Measurements from ENCODE around the gene METTL21A. TPM values are rescaled to one million over a fixed set of nuclear protein-coding genes. Genes with fewer than 3 reads are reported as not detected.
"Not testable (repeated sequence)": the region's sequence is repeated elsewhere in the genome, so short reads cannot be mapped to it uniquely, and the experiment has no call there.

Gene METTL21A
- 52.2 and 53.1 TPM in 2 replicates for total RNA-seq (2014; rRNA removed; shearing (Covaris generic))

DNA sequence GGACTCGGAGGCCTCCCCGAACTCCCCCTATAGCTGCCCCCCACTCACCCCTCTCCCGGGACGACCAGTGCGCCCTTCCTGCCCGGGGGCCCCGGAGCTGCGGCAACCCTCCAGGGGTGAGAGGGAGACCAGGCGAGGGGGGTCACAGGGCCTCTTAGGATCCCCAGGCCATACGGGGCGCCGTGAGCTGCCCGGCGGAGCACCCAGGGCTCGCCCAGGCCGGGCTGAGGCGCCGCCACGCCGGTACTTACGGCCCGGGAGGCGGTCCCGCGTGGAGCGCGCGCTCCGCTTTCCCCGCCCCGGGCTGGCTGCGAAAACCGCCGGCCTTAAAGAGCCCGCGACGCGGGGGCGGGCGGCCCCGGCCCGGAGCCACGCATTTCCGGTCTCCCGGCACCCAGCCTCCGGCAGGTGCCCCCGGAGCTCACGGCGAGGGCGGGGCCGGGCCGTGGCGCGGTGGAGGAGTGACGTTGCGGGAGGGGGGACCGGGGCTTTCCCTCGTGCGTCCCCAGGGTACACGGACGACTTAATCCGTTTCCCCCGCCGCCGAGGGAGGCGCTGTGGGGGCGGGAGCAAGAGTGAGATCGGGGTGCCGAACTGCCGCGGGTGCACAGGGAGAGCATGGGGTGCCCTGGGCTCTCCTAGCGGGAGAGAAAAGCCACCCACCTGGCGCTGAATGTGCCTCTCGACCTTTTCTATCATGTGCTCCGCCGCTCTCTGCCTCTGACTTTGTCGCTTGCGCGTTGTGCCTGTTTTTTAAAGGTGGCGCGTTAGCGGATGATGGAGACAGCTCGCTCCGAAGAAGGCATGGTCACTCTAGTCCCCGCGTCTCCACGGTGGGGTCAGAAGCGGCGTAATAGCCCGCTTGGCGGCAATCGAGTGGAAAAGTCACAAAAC, at the start of gene METTL21A:
METTL21A (minus strand) TSS at position 381 of the 894 bp plus-strand sequence. CDS start 1,019 bp downstream, outside the sequence.
- H3K4me3 ChIP-seq (ENCODE audit: insufficient read depth, low read depth, low read length) = peak within 1 kb of the TSS; percentile 88

DNA sequence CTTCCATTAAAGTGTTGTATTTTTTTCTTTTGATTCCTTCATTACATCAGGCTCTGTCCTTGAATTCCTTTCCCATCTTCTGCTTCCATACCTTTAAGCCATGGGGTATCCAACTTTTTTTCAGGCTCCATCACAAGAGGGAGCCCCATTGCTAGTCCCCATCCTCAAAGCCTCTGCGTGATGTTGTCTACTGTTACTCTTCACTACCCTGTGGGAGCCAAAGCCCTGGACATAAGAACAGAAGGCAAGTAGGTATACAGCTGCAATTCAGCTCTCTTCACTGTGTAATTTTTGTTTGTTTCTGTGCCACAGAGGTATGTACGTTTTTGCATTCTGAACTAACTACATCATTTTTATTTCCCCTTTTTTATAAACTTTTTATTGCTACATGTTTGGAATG, 49.6 kb upstream of the METTL21A start:
- Histone ChIP-seq H3K36me3 (replicated peaks; ENCODE audit: control insufficient read depth, insufficient read depth, low read length) (no peaks in the 10 kb centered on the region), H3K27me3 (ENCODE audit: control insufficient read depth, insufficient read depth, low read length) (no peaks in the 10 kb centered on the region), H3K4me3 (ENCODE audit: insufficient read depth, low read depth, low read length) (no peak overlapping the region)
- peak; percentile 55 for DNase-seq

More for the DNA sequence above, at the start of gene METTL21A:
- peaks cover 22% of the 10 kb centered on the region for H3K36me3 ChIP-seq (replicated peaks; ENCODE audit: control insufficient read depth, insufficient read depth, low read length)
- DNase-seq = peak; percentile 95
- no peaks in the 10 kb centered on the region for H3K27me3 ChIP-seq (ENCODE audit: control insufficient read depth, insufficient read depth, low read length)

DNA sequence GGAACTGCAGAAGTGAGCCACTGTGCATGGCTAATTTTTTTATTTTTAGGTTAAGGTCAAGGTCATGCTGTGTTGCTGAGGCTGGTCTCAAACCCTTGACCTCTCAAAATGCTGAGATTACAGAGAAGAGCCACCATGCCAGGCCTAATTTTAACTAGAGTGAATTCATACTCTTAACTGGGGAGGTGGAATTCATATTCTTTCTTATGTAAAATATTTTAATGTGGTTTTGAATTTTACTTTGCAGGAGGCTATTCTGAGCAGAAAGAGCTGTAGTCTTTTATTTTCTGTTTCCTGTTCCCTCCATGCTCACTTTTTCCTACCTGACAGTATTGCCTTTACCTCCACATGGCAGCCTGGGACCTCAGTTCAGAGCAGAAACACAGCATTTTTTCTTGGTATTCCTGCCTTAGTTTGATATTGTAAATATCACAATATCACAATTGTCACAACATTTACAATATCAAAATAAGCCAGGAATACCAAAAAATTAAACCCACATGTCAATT, 49.1 kb upstream of the METTL21A start:
- peak; percentile 39 for DNase-seq
- no peaks in the 10 kb centered on the region for H3K27me3 ChIP-seq (ENCODE audit: control insufficient read depth, insufficient read depth, low read length)
- no peaks in the 10 kb centered on the region for H3K36me3 ChIP-seq (replicated peaks; ENCODE audit: control insufficient read depth, insufficient read depth, low read length)
- H3K4me3 ChIP-seq (ENCODE audit: insufficient read depth, low read depth, low read length) = no peak overlapping the region

DNA sequence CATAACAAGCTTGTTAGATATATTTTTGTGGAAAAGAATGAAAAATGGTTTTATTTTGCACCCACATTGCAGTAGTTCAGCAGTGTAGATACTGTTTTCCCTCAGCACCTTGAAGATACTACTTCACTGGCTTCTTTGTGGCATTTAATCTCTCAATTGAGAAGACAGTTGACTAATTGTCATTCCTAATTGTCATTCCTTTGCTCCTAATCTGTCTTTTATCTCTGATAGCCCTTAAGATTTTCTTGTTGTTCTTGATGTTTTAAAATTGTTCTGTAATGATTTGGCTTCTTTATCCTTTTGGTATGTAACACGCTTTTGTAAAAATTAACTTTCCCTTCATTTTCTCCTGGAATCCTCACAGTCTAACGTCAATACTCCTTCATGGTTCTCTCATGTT, 48.2 kb upstream of the METTL21A start:
- Histone ChIP-seq H3K36me3 (replicated peaks; ENCODE audit: control insufficient read depth, insufficient read depth, low read length) (no peaks in the 10 kb centered on the region), H3K4me3 (ENCODE audit: insufficient read depth, low read depth, low read length) (no peak overlapping the region), H3K27me3 (ENCODE audit: control insufficient read depth, insufficient read depth, low read length) (no peaks in the 10 kb centered on the region)
- DNase-seq = no peak

GRCh38 chr2:207670887-207671286, 45.7 kb upstream of the METTL21A start:
- peak; percentile 69 for DNase-seq
- H3K36me3 ChIP-seq (replicated peaks; ENCODE audit: control insufficient read depth, insufficient read depth, low read length) = no peaks in the 10 kb centered on the region

GRCh38 chr2:207663870-207664545, 38.8 kb upstream of the METTL21A start:
- Histone ChIP-seq H3K27me3 (ENCODE audit: control insufficient read depth, insufficient read depth, low read length) (no peaks in the 10 kb centered on the region), H3K4me3 (ENCODE audit: insufficient read depth, low read depth, low read length) (no peak overlapping the region), H3K36me3 (replicated peaks; ENCODE audit: control insufficient read depth, insufficient read depth, low read length) (no peaks in the 10 kb centered on the region)
- no peak for DNase-seq

More at GRCh38 chr2:207670887-207671286, 45.7 kb upstream of the METTL21A start:
- H3K4me3 ChIP-seq (ENCODE audit: insufficient read depth, low read depth, low read length) = no peak overlapping the region
- H3K27me3 ChIP-seq (ENCODE audit: control insufficient read depth, insufficient read depth, low read length) = no peaks in the 10 kb centered on the region

- no peaks in the 10 kb centered on the region for H3K36me3 ChIP-seq (replicated peaks; ENCODE audit: control insufficient read depth, insufficient read depth, low read length)
- H3K27me3 ChIP-seq (ENCODE audit: control insufficient read depth, insufficient read depth, low read length) = no peaks in the 10 kb centered on the region
- no peak for DNase-seq
- H3K4me3 ChIP-seq (ENCODE audit: insufficient read depth, low read depth, low read length) = no peak overlapping the region
These were observed 37.0 kb upstream of the METTL21A start for GRCh38 chr2:207662203-207662602.

DNA sequence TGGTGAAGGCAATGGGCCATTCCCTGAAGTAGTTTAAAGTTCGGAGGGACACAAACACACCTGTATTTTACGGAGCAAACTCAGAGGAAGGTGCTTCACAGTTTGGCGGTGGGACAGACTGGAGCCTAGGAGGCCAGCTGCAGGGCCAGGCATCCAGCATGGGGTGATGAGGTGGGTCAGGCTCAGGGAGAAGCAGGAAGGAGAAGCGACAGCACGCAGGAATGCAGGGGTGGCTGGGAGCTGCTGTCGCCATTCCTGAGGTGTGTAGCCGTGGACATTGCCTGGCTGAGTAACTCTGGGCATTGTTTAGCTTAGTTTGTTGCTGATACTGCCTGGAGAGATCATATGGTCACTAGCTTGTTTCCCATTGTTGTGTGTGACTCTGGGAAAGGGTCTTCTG, 35.8 kb upstream of the METTL21A start:
- Histone ChIP-seq H3K36me3 (replicated peaks; ENCODE audit: control insufficient read depth, insufficient read depth, low read length) (no peaks in the 10 kb centered on the region), H3K27me3 (ENCODE audit: control insufficient read depth, insufficient read depth, low read length) (no peaks in the 10 kb centered on the region), H3K4me3 (ENCODE audit: insufficient read depth, low read depth, low read length) (no peak overlapping the region)
- no peak for DNase-seq

- Histone ChIP-seq H3K27me3 (ENCODE audit: control insufficient read depth, insufficient read depth, low read length) (no peaks in the 10 kb centered on the region), H3K4me3 (ENCODE audit: insufficient read depth, low read depth, low read length) (no peak overlapping the region), H3K36me3 (replicated peaks; ENCODE audit: control insufficient read depth, insufficient read depth, low read length) (no peaks in the 10 kb centered on the region)
- DNase-seq = no peak
These were observed 33.0 kb upstream of the METTL21A start for GRCh38 chr2:207658156-207658555.

DNA sequence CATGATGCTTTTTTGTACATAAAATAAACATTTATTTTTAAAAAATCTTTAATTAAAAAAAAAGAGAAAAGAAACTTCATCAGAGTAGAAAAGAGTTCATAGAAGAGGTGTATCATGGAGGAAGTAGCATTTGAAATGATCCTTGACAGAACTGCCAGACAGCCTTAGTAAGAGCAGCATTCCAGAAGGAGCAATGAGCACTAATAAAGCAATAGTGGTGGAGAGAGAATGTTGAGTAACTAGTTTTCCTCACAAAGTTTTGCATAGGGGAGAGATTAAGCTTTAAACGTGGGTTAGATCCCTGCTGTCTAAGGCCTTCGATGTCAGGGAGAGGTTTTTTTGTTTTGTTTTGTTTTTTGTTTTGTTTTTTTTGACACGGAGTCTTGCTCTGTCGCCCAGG, 29.8 kb upstream of the METTL21A start:
- Histone ChIP-seq H3K36me3 (replicated peaks; ENCODE audit: control insufficient read depth, insufficient read depth, low read length) (no peaks in the 10 kb centered on the region), H3K27me3 (ENCODE audit: control insufficient read depth, insufficient read depth, low read length) (no peaks in the 10 kb centered on the region), H3K4me3 (ENCODE audit: insufficient read depth, low read depth, low read length) (no peak overlapping the region)
- DNase-seq = no peak

- not testable (repeated sequence) for H3K36me3 ChIP-seq (replicated peaks; ENCODE audit: control insufficient read depth, insufficient read depth, low read length); DNase-seq; H3K27me3 ChIP-seq (ENCODE audit: control insufficient read depth, insufficient read depth, low read length); H3K4me3 ChIP-seq (ENCODE audit: insufficient read depth, low read depth, low read length)
These were observed 21.4 kb upstream of the METTL21A start for GRCh38 chr2:207646582-207646981.

GRCh38 chr2:207643892-207644291, 18.7 kb upstream of the METTL21A start:
- Histone ChIP-seq H3K27me3 (ENCODE audit: control insufficient read depth, insufficient read depth, low read length) (no peaks in the 10 kb centered on the region), H3K36me3 (replicated peaks; ENCODE audit: control insufficient read depth, insufficient read depth, low read length) (no peaks in the 10 kb centered on the region), H3K4me3 (ENCODE audit: insufficient read depth, low read depth, low read length) (no peak overlapping the region)
- DNase-seq = no peak

DNA sequence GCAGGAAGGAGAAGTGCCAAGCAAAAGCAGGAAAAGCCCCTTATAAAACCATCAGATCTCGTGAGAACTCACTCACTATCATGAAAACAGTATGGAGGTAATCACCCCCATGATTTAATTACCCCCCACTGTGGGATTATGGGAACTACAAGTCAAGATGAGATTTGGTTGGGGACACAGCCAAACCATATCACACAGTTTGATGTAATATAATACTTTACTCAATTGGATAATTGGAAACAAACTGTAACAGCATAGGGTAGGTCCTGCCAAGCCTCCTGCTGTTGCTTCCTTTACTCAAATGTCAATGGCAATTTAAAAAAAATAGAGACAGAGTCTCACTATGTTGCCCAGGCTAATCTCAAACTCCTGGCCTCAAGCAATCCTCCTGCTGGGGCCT, 15.5 kb upstream of the METTL21A start:
- H3K27me3 ChIP-seq (ENCODE audit: control insufficient read depth, insufficient read depth, low read length) = no peaks in the 10 kb centered on the region
- DNase-seq = no peak
- no peaks in the 10 kb centered on the region for H3K36me3 ChIP-seq (replicated peaks; ENCODE audit: control insufficient read depth, insufficient read depth, low read length)
- H3K4me3 ChIP-seq (ENCODE audit: insufficient read depth, low read depth, low read length) = no peak overlapping the region

DNA sequence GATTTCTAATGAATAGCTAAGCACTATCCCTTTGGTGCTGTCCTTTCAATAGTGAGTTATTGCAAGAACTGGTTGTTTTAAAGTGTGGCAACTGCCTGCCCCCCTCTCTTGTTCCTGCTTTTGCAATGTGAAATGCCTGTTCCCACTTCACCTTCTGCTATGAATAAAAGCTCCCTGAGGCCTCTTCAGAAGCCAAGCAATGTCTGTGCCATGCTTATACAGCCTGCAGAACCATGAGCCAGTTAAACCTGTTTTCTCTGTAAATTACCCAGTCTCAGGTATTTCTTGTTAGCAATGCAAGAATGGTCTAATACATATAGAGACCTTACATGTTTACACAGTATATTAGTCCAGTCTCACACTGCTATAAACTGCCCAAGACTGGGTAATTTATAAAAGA, 15.0 kb upstream of the METTL21A start:
- Histone ChIP-seq H3K27me3 (ENCODE audit: control insufficient read depth, insufficient read depth, low read length) (no peaks in the 10 kb centered on the region), H3K36me3 (replicated peaks; ENCODE audit: control insufficient read depth, insufficient read depth, low read length) (no peaks in the 10 kb centered on the region), H3K4me3 (ENCODE audit: insufficient read depth, low read depth, low read length) (no peak overlapping the region)
- no peak for DNase-seq

DNA sequence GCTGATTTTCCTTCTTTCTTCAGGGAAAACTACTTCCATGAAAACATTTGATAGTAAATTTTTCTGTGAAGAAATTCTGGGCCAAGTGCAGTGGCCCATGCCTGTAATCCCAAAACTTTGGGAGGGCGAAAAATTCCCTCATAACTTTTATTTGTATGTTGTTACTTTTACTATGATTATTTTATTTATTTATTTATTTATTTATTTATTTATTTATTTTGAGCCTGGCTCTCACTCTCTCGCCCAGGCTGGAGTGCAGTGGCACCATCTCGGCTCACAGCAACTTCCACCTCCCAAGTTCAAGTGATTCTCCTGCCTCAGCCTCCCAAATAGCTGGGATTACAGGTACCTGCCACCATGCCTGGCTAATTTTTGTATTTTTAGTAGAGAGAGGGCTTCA, 14.1 kb upstream of the METTL21A start:
- not testable (repeated sequence) for DNase-seq; H3K4me3 ChIP-seq (ENCODE audit: insufficient read depth, low read depth, low read length); H3K27me3 ChIP-seq (ENCODE audit: control insufficient read depth, insufficient read depth, low read length); H3K36me3 ChIP-seq (replicated peaks; ENCODE audit: control insufficient read depth, insufficient read depth, low read length)

Measured in H7 (cell line).